Keratinocyte (primary cell): ENCODE measurements around the gene STYK1.

ENCODE experiments used
- EZH2 ChIP-seq: IDR thresholded peaks from one replicate; pipeline ENCODE4 v1.6.1; 2012; ENCODE audit warnings: inconsistent platforms, mild to moderate bottlenecking, low read length, moderate library complexity
- TF ChIP-seq, protein P1 (sequence below), 3 experiments: IDR thresholded peaks in 1 of 3; conservative IDR thresholded peaks in 1 of 3; optimal IDR thresholded peaks in 1 of 3; 2 replicates in 2 of 3; 3 replicates in 1 of 3; pipeline versions ENCODE3 to v1.5.1; 2011; ENCODE audit warnings: low read length in 3 of 3, mild to moderate bottlenecking in 3 of 3, moderate library complexity in 2 of 3, control low read depth in 1 of 3, inconsistent platforms in 1 of 3; ENCODE audit not compliant: insufficient read depth in 2 of 3; ENCODE audit errors: extremely low read depth in 1 of 3

DNA sequence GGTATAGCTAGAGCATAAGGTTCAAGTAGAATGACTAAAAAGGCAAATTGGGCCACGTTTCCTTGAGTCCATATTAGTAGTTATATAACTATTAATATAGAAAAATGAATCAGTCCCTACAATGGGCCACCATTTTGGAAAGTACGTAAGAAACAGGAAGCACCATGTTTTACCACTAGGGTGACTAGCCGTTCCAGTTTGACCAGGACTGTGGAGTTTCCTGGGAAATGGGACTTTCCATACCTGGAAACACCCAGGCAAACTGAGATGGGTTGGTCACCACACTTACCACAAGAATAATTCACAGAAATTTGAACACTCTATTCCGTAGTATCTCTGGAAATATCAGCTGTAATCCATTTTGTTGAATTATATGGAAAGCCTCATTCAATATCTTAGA lies 58.3 kb downstream of the STYK1 start:
- TF ChIP-seq, protein P1, sequence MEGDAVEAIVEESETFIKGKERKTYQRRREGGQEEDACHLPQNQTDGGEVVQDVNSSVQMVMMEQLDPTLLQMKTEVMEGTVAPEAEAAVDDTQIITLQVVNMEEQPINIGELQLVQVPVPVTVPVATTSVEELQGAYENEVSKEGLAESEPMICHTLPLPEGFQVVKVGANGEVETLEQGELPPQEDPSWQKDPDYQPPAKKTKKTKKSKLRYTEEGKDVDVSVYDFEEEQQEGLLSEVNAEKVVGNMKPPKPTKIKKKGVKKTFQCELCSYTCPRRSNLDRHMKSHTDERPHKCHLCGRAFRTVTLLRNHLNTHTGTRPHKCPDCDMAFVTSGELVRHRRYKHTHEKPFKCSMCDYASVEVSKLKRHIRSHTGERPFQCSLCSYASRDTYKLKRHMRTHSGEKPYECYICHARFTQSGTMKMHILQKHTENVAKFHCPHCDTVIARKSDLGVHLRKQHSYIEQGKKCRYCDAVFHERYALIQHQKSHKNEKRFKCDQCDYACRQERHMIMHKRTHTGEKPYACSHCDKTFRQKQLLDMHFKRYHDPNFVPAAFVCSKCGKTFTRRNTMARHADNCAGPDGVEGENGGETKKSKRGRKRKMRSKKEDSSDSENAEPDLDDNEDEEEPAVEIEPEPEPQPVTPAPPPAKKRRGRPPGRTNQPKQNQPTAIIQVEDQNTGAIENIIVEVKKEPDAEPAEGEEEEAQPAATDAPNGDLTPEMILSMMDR (optimal IDR thresholded peaks at IDR 0.05 in 1 of 3, IDR thresholded peaks at IDR 0.05 in 1 of 3, conservative IDR thresholded peaks at IDR 0.05 in 1 of 3; ENCODE audit: extremely low read depth in 1 of 3, insufficient read depth in 2 of 3, low read length in 3 of 3) = peak; percentile 20 to 26 (median 24)
- no peak for TF ChIP-seq EZH2
